PC-3 (cell line): ENCODE data around the gene CCL20. TPM values are rescaled to one million over a fixed set of nuclear protein-coding genes. Genes with fewer than 3 reads are reported as not detected.

Source experiments
- ATAC-seq: fragments of 200-7000 bp; cut with Tn5 transposase; 2 replicates; pipeline ENCODE4 v1.9.1; 2020; ENCODE audit warnings: mild to moderate bottlenecking, moderate library complexity
- BruUV-seq: library from RNA; stranded (reverse); fragments of 400-500 nt; replicated peaks from 2 replicates; lab custom pipeline; 2021; lab: Mats Ljungman, UMichigan
- CTCF ChIA-PET: fragments of 300-600 bp; sonication (Branson Sonifier 250); formaldehyde crosslinking; loops from one replicate; lab custom pipeline; 2022; ENCODE audit warnings: antibody characterized with exemption; lab: Charles Lee
- POLR2A ChIA-PET: fragments of 300-600 bp; sonication (Branson Sonifier 250); formaldehyde crosslinking; loops from one replicate; lab custom pipeline; 2022; ENCODE audit warnings: antibody characterized with exemption; ENCODE audit not compliant: unreplicated experiment; lab: Charles Lee
- DNase-seq: peaks from one replicate; pipeline ENCODE4 v3.0.0-alpha.2; 2015
- H2AFZ ChIP-seq: fragments of 300-600 bp; sonication (generic); 2 replicates; pipeline ENCODE4 v1.6.0; 2016; ENCODE audit warnings: antibody characterized with exemption, low read length
- H3F3A ChIP-seq: fragments of 300-600 bp; sonication (generic); one replicate; pipeline ENCODE4 v1.6.0; 2017; ENCODE audit warnings: antibody characterized with exemption, low read length, control low read depth, mild to moderate bottlenecking; ENCODE audit not compliant: unreplicated experiment
- H3K27ac ChIP-seq: fragments of 300-600 bp; sonication (generic); 2 replicates; pipeline ENCODE4 v1.5.1; 2016; ENCODE audit warnings: mild to moderate bottlenecking, low read length
- H3K27me3 ChIP-seq: fragments of 300-600 bp; sonication (generic); 2 replicates; pipeline ENCODE4 v1.6.1; 2016; ENCODE audit warnings: low read length, mixed read lengths
- H3K36me3 ChIP-seq: fragments of 300-600 bp; sonication (generic); 2 replicates; pipeline ENCODE4 v1.6.1; 2016; ENCODE audit warnings: low read depth, mixed run types, low read length, mixed read lengths
- H3K4me1 ChIP-seq: fragments of 300-600 bp; sonication (generic); 2 replicates; pipeline ENCODE4 v1.5.1; 2016; ENCODE audit warnings: low read length; ENCODE audit not compliant: insufficient read depth
- H3K4me2 ChIP-seq: fragments of 300-600 bp; sonication (generic); 2 replicates; pipeline ENCODE4 v1.6.0; 2016; ENCODE audit warnings: low read length
- H3K4me3 ChIP-seq: fragments of 300-600 bp; sonication (generic); 2 replicates; pipeline ENCODE4 v1.5.1; 2016; ENCODE audit warnings: mild to moderate bottlenecking, low read length, mixed read lengths
- H3K79me2 ChIP-seq: fragments of 300-600 bp; sonication (generic); 2 replicates; pipeline ENCODE4 v1.6.1; 2017; ENCODE audit warnings: low read length, mixed read lengths
- H3K9ac ChIP-seq: fragments of 300-600 bp; sonication (generic); 2 replicates; pipeline ENCODE4 v1.6.0; 2016; ENCODE audit warnings: mild to moderate bottlenecking, low read length
- H3K9me2 ChIP-seq: fragments of 300-600 bp; sonication (generic); replicated peaks from 2 replicates; pipeline ENCODE4 v1.6.1; 2016; ENCODE audit warnings: mixed run types, low read length, mixed read lengths
- H3K9me3 ChIP-seq: fragments of 300-600 bp; sonication (generic); 2 replicates; pipeline ENCODE4 v1.6.1; 2016; ENCODE audit warnings: low read length, mixed read lengths
- H4K20me1 ChIP-seq: fragments of 300-600 bp; sonication (generic); 2 replicates; pipeline ENCODE4 v1.6.1; 2016; ENCODE audit warnings: low read length, mixed read lengths
- CTCF ChIP-seq: fragments of 300-600 bp; sonication (generic); conservative IDR thresholded peaks from 2 replicates; pipeline ENCODE4 v1.5.1; 2017; ENCODE audit warnings: antibody characterized with exemption, low read depth, mild to moderate bottlenecking, low read length
- EZH2 ChIP-seq: fragments of 300-600 bp; sonication (generic); IDR thresholded peaks from one replicate; pipeline ENCODE4 v1.6.1; 2017; ENCODE audit warnings: antibody characterized with exemption, mild to moderate bottlenecking, low read length; ENCODE audit not compliant: unreplicated experiment
- EZH2phosphoT487 ChIP-seq: fragments of 300-600 bp; sonication (generic); IDR thresholded peaks from 2 replicates; pipeline ENCODE4 v1.6.1; 2018; ENCODE audit warnings: mild to moderate bottlenecking, antibody characterized with exemption, low read length, borderline replicate concordance
- intact Hi-C: fragments of 100-400 bp; cut with micrococcal nuclease; formaldehyde crosslinking; loops from 2 replicates; pipeline ENCODE4 v1.9.0; 2023
- total RNA-seq: library from RNA; depleted of rRNA; stranded (reverse); fragments of >200 nt; gene quantifications from 2 replicates; pipeline ENCODE4 v1.2.3, GENCODE V29; 2014

CCL20 gene
- total RNA-seq, 1 experiment from 2014 or later: 1.8 TPM

GRCh38 chr2:227826019-227826521 is 12.4 kb downstream of the CCL20 start:
- peaks cover 8% of the 10 kb centered on the region for H3K4me1 ChIP-seq
- H3K9ac ChIP-seq: no peak overlapping the region
- H3K4me3 ChIP-seq: no peak overlapping the region
- POLR2A ChIA-PET: no interaction called here
- H3K9me3 ChIP-seq: no peaks in the 10 kb centered on the region
- H3K9me2 ChIP-seq: no peaks in the 10 kb centered on the region
- DNase-seq (no peak), ATAC-seq (no peak)
- CTCF ChIA-PET: no interaction called here
- BruUV-seq: no TSS peak
- no peaks in the 10 kb centered on the region for H3K36me3 ChIP-seq
- TF ChIP-seq CTCF: no peak
- no peak overlapping the region for H3K4me2 ChIP-seq
- no peaks in the 10 kb centered on the region for H4K20me1 ChIP-seq
- H3K27me3 ChIP-seq: no peaks in the 10 kb centered on the region
- intact Hi-C loops: no loop called here
- no peak overlapping the region for H2AFZ ChIP-seq
- no peaks in the 10 kb centered on the region for H3F3A ChIP-seq
- no peak overlapping the region for H3K27ac ChIP-seq
- H3K79me2 ChIP-seq: no peaks in the 10 kb centered on the region

GRCh38 chr2:227826563-227826962 is 12.9 kb downstream of the CCL20 start:
- ChIA-PET CTCF (no interaction called here), POLR2A (no interaction called here)
- Histone ChIP-seq H2AFZ (no peak overlapping the region), H4K20me1 (no peaks in the 10 kb centered on the region), H3K4me1 (peaks cover 3% of the 10 kb centered on the region; the same call in 1 of the 2 replicates), H3K36me3 (no peaks in the 10 kb centered on the region), H3K27ac (no peak overlapping the region), H3K9me2 (no peaks in the 10 kb centered on the region), H3K9me3 (no peaks in the 10 kb centered on the region), H3K4me2 (no peak overlapping the region), H3K79me2 (no peaks in the 10 kb centered on the region), H3K4me3 (no peak overlapping the region), H3K27me3 (no peaks in the 10 kb centered on the region), H3F3A (no peaks in the 10 kb centered on the region), H3K9ac (no peak overlapping the region)
- TF ChIP-seq EZH2phosphoT487 (no peak), EZH2 (no peak), CTCF (no peak)
- BruUV-seq: no TSS peak
- intact Hi-C loops: no loop called here
- DNase-seq (no peak), ATAC-seq (no peak)

- no peak for ATAC-seq
- no peaks in the 10 kb centered on the region for H3K9me2 ChIP-seq
- H3K27me3 ChIP-seq: no peaks in the 10 kb centered on the region
- no peaks in the 10 kb centered on the region for H3K79me2 ChIP-seq
- H3K36me3 ChIP-seq: no peaks in the 10 kb centered on the region
- no peaks in the 10 kb centered on the region for H4K20me1 ChIP-seq
- no peaks in the 10 kb centered on the region for H3K4me1 ChIP-seq
- DNase-seq: no peak
- POLR2A ChIA-PET: no interaction called here
- no peak overlapping the region for H3K27ac ChIP-seq
- TF ChIP-seq CTCF (no peak), EZH2phosphoT487 (no peak), EZH2 (no peak)
- no peak overlapping the region for H3K9ac ChIP-seq
- intact Hi-C loops: no loop called here
- CTCF ChIA-PET: no interaction called here
- H3K4me3 ChIP-seq: no peak overlapping the region
- H3K4me2 ChIP-seq: no peak overlapping the region
- no peaks in the 10 kb centered on the region for H3F3A ChIP-seq
- no peaks in the 10 kb centered on the region for H3K9me3 ChIP-seq
- BruUV-seq: no TSS peak
- H2AFZ ChIP-seq: no peak overlapping the region
Observed at GRCh38 chr2:227827143-227827542, 13.5 kb downstream of the CCL20 start.
